Upper lobe of left lung (tissue), 4 donors: ENCODE measurements around the gene ACVR1.

Source experiments
- CTCF ChIP-seq, 6 experiments: fragments of 450-650 bp in 4 of 6; fragments of 200-600 bp in 2 of 6; sonication (generic) in 2 of 6; IDR thresholded peaks; one replicate each; pipeline ENCODE4 v1.5.1; 2016 to 2019; ENCODE audit warnings: antibody characterized with exemption in 6 of 6
- POLR2A ChIP-seq, 4 donors: fragments of 450-650 bp; IDR thresholded peaks; one replicate each; pipeline ENCODE4 v1.5.1; 2016 to 2017; ENCODE audit warnings: antibody characterized with exemption in 4 of 4, mild to moderate bottlenecking in 2 of 4
- POLR2AphosphoS5 ChIP-seq, 2 donors: sonication (generic); formaldehyde crosslinking; IDR thresholded peaks; one replicate each; pipeline ENCODE4 v1.5.1; 2017; ENCODE audit warnings: antibody characterized with exemption in 2 of 2

GRCh38 chr2:157769856-157770255 lies 106.3 kb downstream of the ACVR1 start:
- no peak for TF ChIP-seq CTCF (IDR thresholded peaks at IDR 0.05)
- TF ChIP-seq POLR2AphosphoS5 (IDR thresholded peaks at IDR 0.05), result no peak
- TF ChIP-seq POLR2A (IDR thresholded peaks at IDR 0.05), result no peak
